Stimulated activated naive CD4-positive, alpha-beta T cell treated with Interleukin-2 at 50 U/mL for 16 hours (primary cell): ENCODE measurements around the gene PPP1R13B.
A peak's percentile ranks its signal among the peaks of the same experiment; 100 is the strongest.

Source experiments
- DNase-seq: peaks from one replicate; lab custom pipeline; 2025; lab: John Stamatoyannopoulos, UW

The PPP1R13B gene

GRCh38 chr14:103880348-103881267 lies 33.2 kb upstream of the PPP1R13B start:
- DNase-seq: no peak

GRCh38 chr14:103879570-103880347 lies 32.4 kb upstream of the PPP1R13B start:
- no peak for DNase-seq

GRCh38 chr14:103879118-103879569 lies 31.8 kb upstream of the PPP1R13B start:
- DNase-seq: no peak

- DNase-seq: no peak
Measured at GRCh38 chr14:103878180-103878579, 30.8 kb upstream of the PPP1R13B start.

GRCh38 chr14:103875010-103875409 lies 27.6 kb upstream of the PPP1R13B start:
- DNase-seq: no peak

- no peak for DNase-seq
Measured at GRCh38 chr14:103872481-103873113, 25.2 kb upstream of the PPP1R13B start.

GRCh38 chr14:103871596-103872480 lies 24.5 kb upstream of the PPP1R13B start:
- DNase-seq: peak; percentile 57

- DNase-seq: no peak
Measured at GRCh38 chr14:103870891-103871595, 23.7 kb upstream of the PPP1R13B start.

GRCh38 chr14:103870144-103870876 lies 22.9 kb upstream of the PPP1R13B start:
- no peak for DNase-seq

- no peak for DNase-seq
Measured at GRCh38 chr14:103869406-103870143, 22.2 kb upstream of the PPP1R13B start.

GRCh38 chr14:103868242-103868897 lies 21.0 kb upstream of the PPP1R13B start:
- DNase-seq: no peak

GRCh38 chr14:103867523-103867953 lies 20.2 kb upstream of the PPP1R13B start:
- DNase-seq: no peak

GRCh38 chr14:103867020-103867419 lies 19.6 kb upstream of the PPP1R13B start:
- DNase-seq: no peak

- DNase-seq: no peak
Measured at GRCh38 chr14:103863245-103863644, 15.9 kb upstream of the PPP1R13B start.

- DNase-seq: no peak
Measured at GRCh38 chr14:103862393-103862782, 15.0 kb upstream of the PPP1R13B start.

GRCh38 chr14:103861413-103862392 lies 14.3 kb upstream of the PPP1R13B start:
- no peak for DNase-seq

GRCh38 chr14:103859416-103860202 lies 12.2 kb upstream of the PPP1R13B start:
- DNase-seq: no peak
